HG02610 (cell line): Measurements from ENCODE around the gene CCDC116.
"Not testable (repeated sequence)": the region's sequence is repeated elsewhere in the genome, so short reads cannot be mapped to it uniquely, and the experiment has no call there.

Source experiments
- ATAC-seq: cut with Tn5 transposase; IDR thresholded peaks from one replicate; pipeline ENCODE4 v1.9.1; 2021; ENCODE audit warnings: mild to moderate bottlenecking, moderate library complexity; ENCODE audit not compliant: unreplicated experiment

The CCDC116 gene

DNA sequence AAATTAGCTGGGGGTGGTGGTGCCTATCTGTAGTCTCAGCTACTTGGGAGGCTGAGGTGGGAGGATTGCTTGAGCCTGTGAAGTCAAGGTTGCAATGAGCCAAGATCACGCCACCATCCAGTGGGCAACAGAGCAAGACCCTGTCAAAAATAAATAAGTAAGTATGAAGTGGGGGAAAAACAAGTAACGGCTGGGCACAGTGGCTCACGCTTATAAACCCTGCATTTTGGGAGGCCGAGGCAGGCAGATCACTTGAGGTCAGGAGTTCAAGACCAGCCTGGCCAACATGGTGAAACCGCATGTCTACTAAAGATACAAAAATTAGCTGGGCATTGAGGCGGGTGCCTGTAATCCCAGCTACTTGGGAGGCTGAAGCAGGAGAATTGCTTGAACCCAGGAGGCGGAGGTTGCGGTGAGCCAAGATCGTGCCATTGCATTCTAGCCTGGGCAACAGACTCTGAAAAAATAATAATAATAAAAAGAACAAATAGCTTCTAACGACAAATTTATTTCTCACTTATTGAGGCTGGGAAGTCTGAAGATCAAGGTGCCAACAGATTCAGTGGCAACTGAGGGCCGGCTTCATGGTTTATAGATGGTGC is 22.9 kb upstream of the CCDC116 start:
- ATAC-seq, result not testable (repeated sequence)

DNA sequence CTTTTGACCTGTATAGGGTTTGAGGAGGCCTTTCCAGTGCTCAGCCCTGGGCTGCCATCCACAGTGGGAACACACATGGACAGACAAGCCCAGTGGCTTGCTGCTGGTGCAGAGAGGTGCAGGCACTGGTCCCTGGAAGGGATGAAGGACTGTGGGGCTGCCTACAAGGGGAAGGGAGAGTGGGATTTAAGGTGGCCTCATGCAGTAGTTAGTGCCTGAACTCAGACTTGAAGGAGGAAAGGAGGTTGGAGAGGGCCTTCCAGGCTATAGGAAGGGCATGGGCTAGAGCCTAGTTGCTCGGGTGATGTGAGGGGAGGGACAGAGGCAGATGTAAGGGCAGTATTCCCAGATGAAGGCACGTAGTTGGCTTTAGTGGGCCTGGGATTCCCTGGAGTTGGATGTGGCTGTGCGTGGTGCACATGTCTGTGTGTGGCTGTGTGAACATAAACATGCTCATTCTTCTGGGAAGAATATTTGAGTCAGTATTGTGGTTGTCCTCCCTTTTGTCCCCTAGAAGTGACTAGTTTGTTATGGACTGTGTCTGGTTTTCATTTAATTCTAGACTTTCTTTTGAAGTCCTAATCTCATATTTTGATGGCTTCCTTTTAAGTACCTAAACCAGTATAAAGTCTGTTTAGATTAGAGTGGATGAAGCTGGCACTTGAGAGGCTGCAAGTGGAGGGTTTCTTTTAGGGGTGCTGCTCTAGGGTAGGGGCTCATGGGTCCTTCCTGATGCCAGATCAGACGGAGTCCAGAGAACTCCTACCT is 21.2 kb upstream of the CCDC116 start:
- ATAC-seq, result no peak

DNA sequence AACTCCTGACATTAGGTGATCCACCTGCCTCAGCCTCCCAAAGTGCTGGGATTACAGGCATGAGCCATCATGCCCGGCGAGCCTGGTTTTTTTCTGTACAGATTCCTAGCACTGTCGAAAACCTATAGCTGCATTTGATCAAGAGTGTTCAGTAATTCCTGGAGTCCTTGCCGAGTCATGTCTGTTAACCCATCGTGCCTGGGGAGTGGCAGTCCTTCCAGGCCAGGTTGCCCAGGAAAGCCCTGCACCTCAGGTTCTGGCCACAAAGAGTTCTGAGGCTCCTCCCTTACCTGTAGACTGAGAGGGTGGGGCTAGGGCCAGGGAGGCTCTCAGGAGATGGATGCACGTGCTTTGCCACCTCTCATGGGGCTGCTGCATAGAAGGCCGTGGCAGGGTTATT is 19.7 kb upstream of the CCDC116 start:
- no peak for ATAC-seq

DNA sequence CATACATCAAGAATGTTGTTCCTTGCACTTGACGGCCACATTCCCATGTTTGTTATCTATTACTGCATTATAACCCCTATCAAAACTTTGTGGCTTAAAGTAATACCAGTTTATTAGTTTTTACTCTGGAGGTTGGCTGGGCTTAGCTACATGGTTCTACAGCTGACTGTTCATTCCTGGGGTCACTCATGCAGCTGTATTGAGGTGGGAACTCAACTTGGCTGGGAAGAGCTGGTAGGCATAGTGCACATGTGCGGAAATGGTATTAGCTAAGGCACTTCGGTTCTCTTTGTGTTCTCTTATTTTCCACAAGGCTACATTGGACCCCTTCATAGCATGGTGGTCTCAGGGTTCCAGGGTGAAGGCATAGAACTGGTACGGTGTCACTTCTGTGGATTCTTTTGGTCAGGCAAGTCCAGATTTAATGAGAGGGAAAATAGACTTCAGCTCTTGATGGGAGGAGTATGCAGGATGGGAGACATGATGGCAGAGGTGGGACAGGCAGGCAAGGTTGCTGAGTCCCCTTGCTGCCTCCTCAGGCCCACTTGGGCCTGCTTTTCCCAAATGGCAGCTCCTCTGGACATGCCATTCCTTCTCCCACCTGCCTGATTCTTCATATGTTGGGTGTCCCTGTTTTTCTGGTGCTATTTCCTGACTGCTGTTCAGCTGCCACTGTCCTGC is 18.9 kb upstream of the CCDC116 start:
- ATAC-seq, result no peak

DNA sequence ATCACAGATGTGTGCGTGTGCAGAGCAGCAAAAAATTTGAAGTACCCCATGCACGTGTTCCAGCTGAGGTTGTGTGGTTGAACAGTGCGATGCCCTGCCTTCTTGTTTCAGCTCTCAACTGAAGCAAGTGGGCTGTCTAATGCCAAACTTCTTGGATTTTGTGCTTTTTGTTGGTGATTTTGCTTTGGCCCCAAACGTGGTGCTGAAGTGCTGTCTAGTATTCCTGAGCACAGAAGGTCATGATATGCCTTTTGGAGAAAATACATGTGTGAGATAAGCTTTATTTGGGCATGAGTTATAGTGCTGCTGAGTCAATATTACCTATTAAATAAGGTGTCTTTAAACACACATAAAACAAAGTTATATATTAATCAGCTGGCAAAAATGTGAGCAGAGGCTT is 16.8 kb upstream of the CCDC116 start:
- ATAC-seq, result no peak

DNA sequence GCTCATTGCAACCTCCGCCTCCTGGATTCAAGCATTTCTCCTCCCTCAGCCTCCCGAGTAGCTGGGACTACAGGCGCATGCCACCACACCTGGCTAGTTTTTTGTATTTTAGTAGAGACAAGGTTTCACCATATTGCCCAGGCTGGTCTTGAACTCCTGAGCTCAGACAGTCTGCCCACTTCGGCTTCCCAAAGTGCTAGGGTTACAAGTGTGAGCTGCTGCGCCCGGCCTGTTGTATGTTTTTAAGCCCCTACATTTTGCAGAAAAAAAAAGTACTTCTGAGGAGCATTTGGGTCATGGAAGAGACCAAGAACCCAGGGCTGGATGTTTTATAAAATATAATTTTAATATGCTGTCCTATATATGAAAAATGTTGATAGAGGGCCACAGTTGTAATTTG is 15.2 kb upstream of the CCDC116 start:
- not testable (repeated sequence) for ATAC-seq

DNA sequence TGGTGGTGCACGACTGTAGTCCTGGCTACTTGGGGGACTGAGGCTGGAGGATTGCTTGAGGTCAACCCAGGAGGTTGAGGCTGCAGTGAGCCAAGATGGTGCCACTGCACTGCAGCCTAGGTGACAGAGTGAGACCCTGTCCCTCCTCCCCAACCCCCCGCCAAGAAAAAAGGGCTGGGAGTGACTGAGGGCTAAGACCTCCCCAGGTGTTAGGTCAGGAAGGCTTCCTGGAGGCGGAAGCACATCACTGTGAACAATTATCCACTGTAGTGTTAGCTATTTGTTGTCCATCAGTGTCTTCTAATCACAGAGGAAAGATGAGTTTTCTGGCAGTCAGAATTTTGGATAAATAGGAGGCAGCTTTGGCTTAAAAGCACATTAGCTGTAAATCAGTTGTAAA is 11.5 kb upstream of the CCDC116 start:
- ATAC-seq, result no peak

DNA sequence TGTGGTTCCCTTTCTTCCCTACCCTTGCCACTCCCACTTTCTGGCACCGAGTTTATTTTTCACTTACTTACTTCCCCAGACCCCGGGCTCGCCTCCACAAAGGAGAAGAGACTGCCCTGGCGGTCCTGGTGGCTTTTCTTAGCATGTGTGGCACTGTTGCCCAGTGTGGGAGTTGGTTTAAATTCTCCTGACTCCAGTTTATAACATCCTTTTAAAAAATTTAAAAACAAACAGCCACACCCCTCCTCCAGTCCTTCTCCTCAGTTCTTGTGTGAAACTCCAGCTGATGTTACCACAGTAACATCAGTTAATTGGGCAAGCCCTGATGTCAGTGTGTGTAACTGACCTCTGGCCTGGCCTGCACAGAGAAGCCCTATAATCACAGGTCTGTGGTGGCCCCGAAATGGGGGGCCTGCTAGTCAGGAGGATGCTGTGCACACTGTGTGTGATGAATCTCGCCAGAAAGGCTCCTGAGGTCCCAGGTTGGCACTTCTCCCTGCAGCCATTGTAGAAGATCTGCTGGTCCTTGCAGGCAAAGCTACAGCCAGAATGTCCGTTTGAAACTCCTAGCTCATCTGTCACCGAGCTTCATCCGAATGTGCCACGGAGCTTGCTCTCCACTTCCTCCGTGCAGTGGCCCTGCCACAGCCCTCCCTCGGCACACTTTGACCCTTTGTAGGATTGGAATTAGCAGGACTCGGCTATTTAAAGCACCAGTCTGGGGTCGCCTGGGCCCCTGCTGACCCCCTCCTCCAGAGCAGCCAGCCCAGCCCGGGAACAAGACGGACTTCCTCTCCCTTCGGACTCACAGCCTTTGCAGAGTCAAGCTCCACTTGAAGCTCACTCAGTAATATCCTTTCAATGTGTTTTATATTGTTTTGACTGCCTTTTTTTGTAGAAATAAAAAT is 10.3 kb upstream of the CCDC116 start:
- ATAC-seq, result no peak

DNA sequence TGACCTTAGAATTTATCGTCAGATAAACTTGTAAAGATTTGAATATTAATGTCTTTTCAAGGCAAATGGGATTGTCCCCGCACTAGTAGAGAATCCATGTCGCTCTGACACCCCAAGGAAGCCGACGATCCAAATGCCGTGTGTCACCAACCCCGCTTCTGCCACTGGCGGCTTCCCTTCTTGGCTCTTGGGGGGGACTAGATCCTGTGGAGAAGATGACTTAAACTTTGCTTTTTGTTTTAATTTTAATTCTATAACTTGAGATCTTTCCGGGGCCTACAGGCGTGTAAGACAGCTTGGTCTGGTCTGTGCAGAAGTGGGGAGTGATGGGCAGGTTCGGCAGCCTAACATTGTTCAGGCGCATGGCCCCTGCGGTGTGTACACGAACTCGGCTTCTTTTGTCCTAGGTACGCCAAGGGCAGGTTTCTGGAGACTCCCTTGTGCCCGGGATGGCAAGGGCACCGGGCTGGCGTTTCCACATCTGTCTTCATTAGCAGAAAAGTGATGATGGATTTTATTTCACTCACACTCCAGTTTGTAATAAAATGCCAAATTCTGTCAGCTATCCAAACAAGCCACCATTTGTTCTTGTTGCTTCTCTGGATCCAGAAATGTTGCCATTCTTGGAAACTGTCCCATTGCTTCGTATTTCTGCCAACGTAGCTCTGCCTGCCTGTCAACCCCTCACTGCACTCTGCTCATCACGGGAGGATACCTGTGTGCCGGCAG is 9.5 kb upstream of the CCDC116 start:
- ATAC-seq, result no peak

DNA sequence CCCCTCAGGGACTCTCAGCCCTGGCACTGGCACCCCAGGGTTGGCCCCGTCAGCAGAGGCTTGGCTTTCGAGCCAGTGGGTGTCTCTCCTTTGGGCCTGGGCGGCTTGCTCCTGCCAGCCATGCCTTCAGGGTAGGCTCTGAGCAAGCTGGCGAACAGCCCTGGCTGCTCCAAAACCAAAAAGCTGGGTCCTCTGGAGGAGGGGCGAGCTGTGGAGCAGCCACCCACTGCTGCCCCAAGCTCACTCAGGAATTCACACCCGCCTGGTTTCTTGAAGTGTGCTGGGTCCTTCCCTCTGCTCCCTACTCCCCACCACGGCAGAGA is 9.0 kb upstream of the CCDC116 start:
- ATAC-seq, result no peak

DNA sequence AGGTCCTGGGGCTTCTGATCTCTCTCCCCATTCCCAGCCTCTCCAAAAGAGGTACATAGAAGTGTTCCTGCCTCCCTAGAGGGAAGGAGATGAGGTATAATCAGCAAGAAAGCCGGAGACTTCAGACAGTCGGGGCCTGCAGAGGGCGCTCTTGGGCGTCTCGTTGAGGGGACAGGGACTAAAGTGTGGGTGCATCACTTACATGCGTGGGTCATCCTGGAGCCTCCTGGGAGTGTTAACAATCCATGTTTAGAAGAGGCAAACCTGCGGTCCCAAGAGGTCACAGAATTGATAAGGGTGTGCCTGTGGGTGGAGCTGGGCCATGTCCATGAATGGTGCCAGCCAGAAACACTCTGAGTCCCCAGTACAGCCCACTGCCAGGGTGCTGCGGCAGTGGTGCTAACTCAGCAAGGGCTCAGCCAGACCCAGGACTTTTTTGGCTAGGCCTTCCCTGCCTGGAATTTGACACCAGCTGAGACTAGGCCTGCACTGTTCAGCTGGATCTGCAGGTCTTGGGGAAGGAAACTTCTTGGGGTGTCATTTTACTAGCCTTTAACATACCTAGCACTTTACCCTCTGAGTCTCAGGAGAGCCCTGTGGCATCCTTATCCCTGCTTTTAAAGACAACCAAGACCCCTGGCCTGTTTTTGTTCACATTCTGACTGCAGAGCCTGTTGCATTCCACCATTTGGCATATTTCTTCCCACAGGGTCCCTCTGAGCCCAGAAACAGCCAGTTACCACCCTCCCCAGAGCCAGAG is 8.3 kb upstream of the CCDC116 start:
- ATAC-seq, result no peak

DNA sequence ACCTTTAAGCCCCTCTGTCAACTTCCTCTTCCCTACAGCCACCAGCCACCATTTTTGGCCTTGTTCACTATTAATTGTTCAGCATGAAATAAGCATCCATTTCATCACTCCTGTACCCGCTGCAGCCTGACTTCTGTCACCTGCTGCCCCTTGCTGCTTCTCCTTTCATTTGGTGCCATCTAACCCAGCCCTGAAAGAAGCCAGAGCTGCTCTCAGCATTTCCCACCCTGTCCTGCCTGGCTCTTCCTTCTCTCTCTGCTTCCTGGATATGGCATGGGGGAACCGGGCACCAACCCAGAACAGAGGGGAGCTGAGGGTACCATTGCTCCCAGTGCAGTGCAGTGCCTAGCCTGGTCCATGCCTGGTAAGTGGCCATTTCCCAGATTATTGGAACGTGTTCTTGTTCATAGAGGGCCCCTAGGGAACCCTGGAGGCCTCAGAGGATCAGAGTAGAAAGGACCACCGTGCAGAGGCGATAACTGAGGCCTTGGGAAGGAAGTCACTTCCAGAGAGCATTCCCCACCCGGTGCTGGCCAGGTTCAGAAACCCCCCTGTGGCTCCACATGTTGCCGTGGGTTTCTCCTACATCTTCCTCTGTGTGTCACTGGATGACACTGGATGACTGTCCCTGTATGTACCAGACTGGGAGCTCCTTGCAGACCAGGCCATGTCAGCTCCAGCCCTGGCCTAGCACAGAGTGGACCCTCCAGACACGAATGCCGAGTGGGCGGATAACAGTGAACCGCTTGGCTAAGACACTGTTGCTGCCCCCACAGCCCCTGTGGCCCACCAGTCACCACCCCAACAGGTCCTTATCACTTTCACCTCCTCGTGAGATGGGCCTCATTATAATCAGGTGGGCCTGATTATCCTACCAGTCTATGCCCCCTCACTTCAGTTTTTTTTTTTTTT is 7.4 kb upstream of the CCDC116 start:
- no peak for ATAC-seq

DNA sequence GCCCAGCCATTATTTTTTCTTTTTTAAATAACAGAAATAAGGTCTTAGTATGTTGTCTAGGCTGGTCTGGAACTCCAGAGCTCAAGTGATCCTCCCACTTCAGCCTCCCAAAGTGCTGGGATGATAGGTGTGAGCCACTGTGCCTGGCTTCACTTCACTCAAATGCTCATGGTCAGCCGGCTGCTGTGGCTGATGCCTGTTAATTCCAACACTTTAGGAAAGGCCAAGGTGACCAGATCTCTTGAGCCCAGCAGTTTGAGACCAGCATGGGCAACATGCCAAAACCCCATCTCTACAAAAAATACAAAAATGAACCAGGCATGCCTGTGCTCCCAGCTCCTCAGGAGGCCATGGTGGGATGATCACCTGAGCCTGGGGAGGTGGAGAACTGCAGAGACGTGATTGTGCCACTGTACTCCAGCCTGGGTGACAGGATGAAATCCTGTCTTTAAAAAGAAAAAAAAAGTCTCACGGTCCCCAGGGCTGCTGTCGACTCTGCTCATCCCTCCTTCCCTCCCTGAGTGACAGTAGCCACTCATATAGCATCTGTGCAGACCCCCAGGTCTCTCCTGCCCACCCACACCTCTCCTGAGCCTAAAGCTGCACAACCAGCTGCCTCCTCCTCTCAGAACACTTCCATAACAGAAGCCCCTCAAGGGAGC is 6.4 kb upstream of the CCDC116 start:
- no peak for ATAC-seq

DNA sequence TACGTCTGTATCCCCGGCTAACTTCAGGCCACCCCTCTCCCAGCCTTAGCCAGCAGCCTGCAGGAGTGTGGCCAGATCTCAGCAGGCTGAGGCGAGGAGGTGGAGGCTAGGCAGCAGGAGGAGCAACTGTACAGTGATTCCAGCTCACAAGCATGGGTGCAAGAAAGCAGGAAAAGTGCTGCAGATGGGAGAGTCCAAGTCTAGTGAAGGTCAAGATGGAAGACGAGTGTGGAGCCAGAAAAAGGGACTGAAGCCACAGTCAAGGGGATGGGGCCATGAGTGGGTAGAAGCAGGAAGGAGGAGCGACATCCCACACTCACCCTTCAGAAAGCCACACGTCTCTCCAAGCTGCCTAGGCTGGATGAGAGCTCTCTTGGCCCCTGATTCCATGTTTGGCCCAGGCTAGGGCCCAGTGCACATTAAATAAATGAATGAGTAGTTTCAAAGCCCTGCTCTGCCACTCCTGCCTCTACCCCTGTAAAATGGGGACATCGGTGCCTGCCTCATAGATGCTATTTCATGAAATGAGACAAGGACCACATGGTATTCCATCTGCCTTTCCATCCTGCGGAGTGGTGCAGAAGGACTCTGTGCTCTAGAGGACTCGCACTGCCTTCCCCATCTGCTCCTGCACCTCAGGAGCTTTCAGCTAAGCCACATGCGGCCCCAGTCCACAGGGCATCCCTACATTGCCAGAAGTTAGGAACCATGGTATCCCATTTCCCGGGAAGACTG is 5.7 kb upstream of the CCDC116 start:
- ATAC-seq, result no peak

DNA sequence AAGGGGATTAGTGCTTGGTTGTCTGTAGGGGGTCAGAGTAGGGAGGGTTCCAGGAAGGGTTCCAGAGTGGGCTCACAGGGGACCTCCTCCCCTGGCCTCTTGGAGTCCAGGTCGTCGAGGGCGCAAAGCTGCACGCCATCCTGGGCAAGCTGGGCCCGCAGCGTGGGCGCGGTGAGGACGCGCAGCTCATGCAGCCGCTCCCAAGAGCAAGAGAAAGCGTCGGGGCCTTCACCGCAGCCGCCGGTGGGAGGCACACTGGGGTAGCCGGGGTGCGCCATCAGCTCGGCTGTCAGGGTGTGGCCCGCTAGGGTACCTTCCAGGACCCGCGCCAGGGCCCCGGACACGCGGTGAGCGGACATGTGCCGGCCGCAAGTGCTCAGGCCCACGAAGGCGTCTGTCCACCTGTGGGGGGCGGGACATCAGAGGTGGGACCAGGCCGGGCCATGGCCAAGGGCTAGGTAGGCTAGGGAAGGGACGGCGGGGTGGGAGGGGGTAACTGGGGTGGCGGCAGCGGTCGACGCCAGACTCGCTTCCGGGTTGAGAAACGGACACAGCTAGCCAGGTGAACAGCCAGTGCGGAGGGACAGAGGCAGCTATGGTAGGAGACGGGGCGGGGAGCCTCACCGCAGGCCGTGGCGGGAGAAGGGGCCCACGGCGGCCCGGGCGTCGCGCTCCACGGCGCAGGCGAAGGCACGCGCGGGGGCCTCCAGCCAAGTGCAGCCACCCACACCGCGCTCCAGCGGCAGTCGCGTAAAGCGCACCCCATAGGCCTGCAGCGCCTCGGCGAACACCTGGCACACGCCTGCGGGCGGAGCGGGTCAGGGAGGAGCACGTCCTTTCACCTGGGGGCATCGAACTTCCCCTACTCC is 3.9 kb upstream of the CCDC116 start:
- ATAC-seq, result no peak

DNA sequence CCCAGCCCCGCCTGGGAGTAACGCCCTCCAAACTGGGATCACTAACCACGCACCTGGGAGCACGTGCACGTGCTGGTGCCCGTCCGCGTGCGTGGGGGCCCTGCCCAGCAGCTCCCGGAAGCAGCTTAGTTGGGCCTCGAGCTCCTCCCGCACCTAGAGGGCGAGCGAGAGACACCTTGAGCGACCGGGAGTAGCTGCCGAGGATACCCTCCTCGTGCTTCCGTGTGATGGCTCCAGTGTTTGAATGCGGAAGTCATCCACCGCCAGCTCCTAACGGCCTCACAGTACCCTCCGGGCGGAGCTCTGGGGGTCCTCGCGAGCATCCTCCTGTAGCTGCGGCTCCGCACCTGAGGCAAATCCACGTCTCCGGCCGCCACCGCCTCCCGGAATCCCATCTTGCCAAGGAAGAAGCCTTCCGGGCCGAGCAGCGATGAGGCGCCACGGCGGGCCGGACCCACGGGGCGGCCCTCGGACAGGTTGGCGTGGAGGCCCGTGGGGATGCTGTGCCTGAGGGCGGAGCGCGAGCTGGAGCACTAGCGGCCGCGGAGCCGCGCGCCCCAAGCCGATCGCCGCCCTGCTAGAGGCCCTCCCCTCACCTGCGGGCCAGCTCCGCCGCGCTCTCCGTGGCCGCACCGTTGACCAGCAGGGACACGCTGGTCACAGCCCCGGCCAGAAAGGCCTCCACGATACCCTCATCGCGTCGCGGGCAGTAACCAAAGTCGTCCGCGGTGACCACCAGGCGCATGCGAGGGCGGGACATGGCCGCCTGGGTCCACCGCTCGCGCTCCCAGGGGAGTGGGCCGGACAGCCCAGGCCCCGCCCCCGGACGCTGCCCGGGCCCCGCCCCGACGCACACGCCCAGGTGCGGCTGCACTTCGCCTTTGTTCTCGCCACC is 3.1 kb upstream of the CCDC116 start, which contains the start of gene YDJC:
Gene YDJC, minus strand, starts transcription at position 768 of the 895 bp plus-strand sequence. Its CDS starts 8 bp downstream, at position 760.
- peak; percentile 75 for ATAC-seq
